Measurements from ENCODE around the gene DOCK1.

Gene DOCK1

GRCh38 chr10:127198307-127198706 is 293.1 kb downstream of the DOCK1 start:
- no peaks in the 10 kb centered on the region for H3K9me3 Mint-ChIP-seq
- DNase-seq: no peak
- peaks cover 28 to 36% of the 10 kb centered on the region in 2 donors for H3K27me3 Mint-ChIP-seq
- H3K36me3 Mint-ChIP-seq (ENCODE audit: insufficient read depth): no peaks in the 10 kb centered on the region
- no peak for ATAC-seq (replicated peaks)
- no peaks in the 10 kb centered on the region for H3K4me1 Mint-ChIP-seq (ENCODE audit: low read depth in 2 of 2)
- no peak overlapping the region for H3K4me3 Mint-ChIP-seq
- H3K27ac Mint-ChIP-seq: no peak overlapping the region

GRCh38 chr10:127198721-127199120 is 293.5 kb downstream of the DOCK1 start:
- no peak overlapping the region for H3K27ac Mint-ChIP-seq
- H3K36me3 Mint-ChIP-seq (ENCODE audit: insufficient read depth): no peaks in the 10 kb centered on the region
- DNase-seq (no peak), ATAC-seq (replicated peaks) (no peak)
- no peaks in the 10 kb centered on the region for H3K4me1 Mint-ChIP-seq (ENCODE audit: low read depth in 2 of 2)
- no peak overlapping the region for H3K4me3 Mint-ChIP-seq
- peaks cover 25 to 33% of the 10 kb centered on the region in 2 donors for H3K27me3 Mint-ChIP-seq
- H3K9me3 Mint-ChIP-seq: no peaks in the 10 kb centered on the region

GRCh38 chr10:127200646-127201045 is 295.4 kb downstream of the DOCK1 start:
- Mint-ChIP-seq H3K36me3 (ENCODE audit: insufficient read depth) (no peaks in the 10 kb centered on the region), H3K27me3 (peaks cover 15 to 22% of the 10 kb centered on the region in 2 donors), H3K4me3 (no peak overlapping the region), H3K27ac (no peak overlapping the region), H3K9me3 (no peaks in the 10 kb centered on the region), H3K4me1 (ENCODE audit: low read depth in 2 of 2) (no peaks in the 10 kb centered on the region)
- no peak for DNase-seq
- no peak for ATAC-seq (replicated peaks)

- peaks cover 4 to 7% of the 10 kb centered on the region in 2 donors for H3K27me3 Mint-ChIP-seq
- H3K4me3 Mint-ChIP-seq: no peak overlapping the region
- H3K4me1 Mint-ChIP-seq (ENCODE audit: low read depth in 2 of 2): no peaks in the 10 kb centered on the region
- ATAC-seq (replicated peaks) (no peak), DNase-seq (no peak)
- H3K27ac Mint-ChIP-seq: no peak overlapping the region
- no peaks in the 10 kb centered on the region for H3K9me3 Mint-ChIP-seq
- no peaks in the 10 kb centered on the region for H3K36me3 Mint-ChIP-seq (ENCODE audit: insufficient read depth)
Observed at GRCh38 chr10:127203067-127203466, 297.8 kb downstream of the DOCK1 start.

- Mint-ChIP-seq H3K4me3 (no peak overlapping the region), H3K27ac (no peak overlapping the region), H3K27me3 (no peaks in the 10 kb centered on the region), H3K36me3 (ENCODE audit: insufficient read depth) (no peaks in the 10 kb centered on the region), H3K4me1 (ENCODE audit: low read depth in 2 of 2) (no peaks in the 10 kb centered on the region), H3K9me3 (no peaks in the 10 kb centered on the region)
- DNase-seq (no peak), ATAC-seq (replicated peaks) (no peak)
Observed at GRCh38 chr10:127207081-127207480, 301.9 kb downstream of the DOCK1 start.

- no peak for DNase-seq
- no peak overlapping the region for H3K27ac Mint-ChIP-seq
- no peak for ATAC-seq (replicated peaks)
- H3K36me3 Mint-ChIP-seq (ENCODE audit: insufficient read depth): no peaks in the 10 kb centered on the region
- H3K27me3 Mint-ChIP-seq: peaks cover 5 to 21% of the 10 kb centered on the region in 2 donors
- peaks cover 0 to 14% of the 10 kb centered on the region in 2 donors for H3K9me3 Mint-ChIP-seq
- no peaks in the 10 kb centered on the region for H3K4me1 Mint-ChIP-seq (ENCODE audit: low read depth in 2 of 2)
- no peak overlapping the region for H3K4me3 Mint-ChIP-seq
Observed at GRCh38 chr10:127210936-127211466, 305.8 kb downstream of the DOCK1 start.

GRCh38 chr10:127215866-127216265 is 310.6 kb downstream of the DOCK1 start:
- Mint-ChIP-seq H3K4me3 (no peak overlapping the region), H3K27ac (no peak overlapping the region), H3K4me1 (ENCODE audit: low read depth in 2 of 2) (no peaks in the 10 kb centered on the region), H3K27me3 (peaks cover 5 to 31% of the 10 kb centered on the region in 2 donors), H3K9me3 (peaks cover 2 to 14% of the 10 kb centered on the region in 2 donors), H3K36me3 (ENCODE audit: insufficient read depth) (no peaks in the 10 kb centered on the region)
- DNase-seq: no peak
- ATAC-seq (replicated peaks): no peak

GRCh38 chr10:127216274-127216673 is 311.0 kb downstream of the DOCK1 start:
- H3K27me3 Mint-ChIP-seq: peaks cover 5 to 36% of the 10 kb centered on the region in 2 donors
- no peak overlapping the region for H3K4me3 Mint-ChIP-seq
- no peak for DNase-seq
- ATAC-seq (replicated peaks): no peak
- H3K27ac Mint-ChIP-seq: no peak overlapping the region
- peaks cover 2 to 14% of the 10 kb centered on the region in 2 donors for H3K9me3 Mint-ChIP-seq
- no peaks in the 10 kb centered on the region for H3K36me3 Mint-ChIP-seq (ENCODE audit: insufficient read depth)
- no peaks in the 10 kb centered on the region for H3K4me1 Mint-ChIP-seq (ENCODE audit: low read depth in 2 of 2)

GRCh38 chr10:127216786-127217185 is 311.6 kb downstream of the DOCK1 start:
- peaks cover 5 to 41% of the 10 kb centered on the region in 2 donors for H3K27me3 Mint-ChIP-seq
- H3K9me3 Mint-ChIP-seq: peaks cover 2 to 14% of the 10 kb centered on the region in 2 donors
- no peaks in the 10 kb centered on the region for H3K4me1 Mint-ChIP-seq (ENCODE audit: low read depth in 2 of 2)
- no peak for DNase-seq
- H3K4me3 Mint-ChIP-seq: no peak overlapping the region
- H3K27ac Mint-ChIP-seq: no peak overlapping the region
- no peak for ATAC-seq (replicated peaks)
- no peaks in the 10 kb centered on the region for H3K36me3 Mint-ChIP-seq (ENCODE audit: insufficient read depth)

GRCh38 chr10:127218658-127219057 is 313.4 kb downstream of the DOCK1 start:
- ATAC-seq (replicated peaks) (no peak), DNase-seq (no peak)
- H3K27ac Mint-ChIP-seq: no peak overlapping the region
- no peak overlapping the region for H3K4me3 Mint-ChIP-seq
- H3K9me3 Mint-ChIP-seq: peaks cover 2 to 14% of the 10 kb centered on the region in 2 donors
- H3K36me3 Mint-ChIP-seq (ENCODE audit: insufficient read depth): no peaks in the 10 kb centered on the region
- H3K4me1 Mint-ChIP-seq (ENCODE audit: low read depth in 2 of 2): no peaks in the 10 kb centered on the region
- H3K27me3 Mint-ChIP-seq: peaks cover 11 to 57% of the 10 kb centered on the region in 2 donors

GRCh38 chr10:127221281-127221680 is 316.1 kb downstream of the DOCK1 start:
- peaks cover 6 to 39% of the 10 kb centered on the region in 2 donors for H3K27me3 Mint-ChIP-seq
- H3K9me3 Mint-ChIP-seq: peaks cover 0 to 2% of the 10 kb centered on the region in 2 donors
- no peak for ATAC-seq (replicated peaks)
- DNase-seq: no peak
- no peak overlapping the region for H3K4me3 Mint-ChIP-seq
- H3K36me3 Mint-ChIP-seq (ENCODE audit: insufficient read depth): no peaks in the 10 kb centered on the region
- H3K4me1 Mint-ChIP-seq (ENCODE audit: low read depth in 2 of 2): no peaks in the 10 kb centered on the region
- H3K27ac Mint-ChIP-seq: no peak overlapping the region

GRCh38 chr10:127227027-127227426 is 321.8 kb downstream of the DOCK1 start:
- DNase-seq (no peak), ATAC-seq (replicated peaks) (no peak)
- Mint-ChIP-seq H3K36me3 (ENCODE audit: insufficient read depth) (peaks cover 2% of the 10 kb centered on the region), H3K9me3 (peaks cover 2 to 6% of the 10 kb centered on the region in 2 donors), H3K27ac (no peak overlapping the region), H3K4me3 (no peak overlapping the region), H3K4me1 (ENCODE audit: low read depth in 2 of 2) (no peaks in the 10 kb centered on the region), H3K27me3 (peaks cover 5 to 24% of the 10 kb centered on the region in 2 donors)

- H3K4me3 Mint-ChIP-seq: no peak overlapping the region
- no peaks in the 10 kb centered on the region for H3K4me1 Mint-ChIP-seq (ENCODE audit: low read depth in 2 of 2)
- peaks cover 2 to 6% of the 10 kb centered on the region in 2 donors for H3K9me3 Mint-ChIP-seq
- peaks cover 0 to 18% of the 10 kb centered on the region in 2 donors for H3K27me3 Mint-ChIP-seq
- no peak overlapping the region for H3K27ac Mint-ChIP-seq
- no peak for ATAC-seq (replicated peaks)
- H3K36me3 Mint-ChIP-seq (ENCODE audit: insufficient read depth): peaks cover 2% of the 10 kb centered on the region
- no peak for DNase-seq
Observed at GRCh38 chr10:127227663-127228062, 322.4 kb downstream of the DOCK1 start.

GRCh38 chr10:127228195-127228787 is 323.1 kb downstream of the DOCK1 start:
- DNase-seq (no peak), ATAC-seq (replicated peaks) (no peak)
- Mint-ChIP-seq H3K4me3 (no peak overlapping the region), H3K4me1 (ENCODE audit: low read depth in 2 of 2) (no peaks in the 10 kb centered on the region), H3K9me3 (peaks cover 2 to 6% of the 10 kb centered on the region in 2 donors), H3K36me3 (ENCODE audit: insufficient read depth) (peaks cover 2% of the 10 kb centered on the region), H3K27me3 (peaks cover 0 to 15% of the 10 kb centered on the region in 2 donors), H3K27ac (no peak overlapping the region)
